GM18519 (cell line): ENCODE results near the gene RPE65.
"Not testable (repeated sequence)": the region's sequence is repeated elsewhere in the genome, so short reads cannot be mapped to it uniquely, and the experiment has no call there.

ENCODE experiments used
- ATAC-seq: cut with Tn5 transposase; IDR thresholded peaks from one replicate; pipeline ENCODE4 v1.9.1; 2021; ENCODE audit warnings: mild to moderate bottlenecking, moderate library complexity; ENCODE audit not compliant: unreplicated experiment, low FRiP score

Gene RPE65

DNA sequence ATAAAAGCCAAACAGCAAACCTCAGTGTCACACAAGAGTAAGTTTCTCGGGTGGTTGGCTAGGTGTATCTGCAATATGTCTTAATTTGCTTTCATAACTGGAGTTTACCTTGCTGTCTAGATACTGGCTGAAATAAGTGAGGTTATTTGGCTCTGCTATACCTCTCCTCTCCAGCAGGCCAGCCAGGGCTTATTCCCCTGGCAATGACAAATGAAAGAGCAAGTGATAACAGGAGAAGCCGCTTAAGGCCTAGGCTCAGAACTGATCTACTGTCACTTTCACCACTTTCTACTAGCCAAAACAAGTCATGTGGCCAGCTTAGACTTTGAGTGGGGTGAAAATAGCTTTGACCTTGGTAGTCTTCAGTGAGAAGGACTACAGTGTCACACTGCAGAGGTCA is 4.8 kb upstream of the RPE65 start:
- ATAC-seq = peak; percentile 70

DNA sequence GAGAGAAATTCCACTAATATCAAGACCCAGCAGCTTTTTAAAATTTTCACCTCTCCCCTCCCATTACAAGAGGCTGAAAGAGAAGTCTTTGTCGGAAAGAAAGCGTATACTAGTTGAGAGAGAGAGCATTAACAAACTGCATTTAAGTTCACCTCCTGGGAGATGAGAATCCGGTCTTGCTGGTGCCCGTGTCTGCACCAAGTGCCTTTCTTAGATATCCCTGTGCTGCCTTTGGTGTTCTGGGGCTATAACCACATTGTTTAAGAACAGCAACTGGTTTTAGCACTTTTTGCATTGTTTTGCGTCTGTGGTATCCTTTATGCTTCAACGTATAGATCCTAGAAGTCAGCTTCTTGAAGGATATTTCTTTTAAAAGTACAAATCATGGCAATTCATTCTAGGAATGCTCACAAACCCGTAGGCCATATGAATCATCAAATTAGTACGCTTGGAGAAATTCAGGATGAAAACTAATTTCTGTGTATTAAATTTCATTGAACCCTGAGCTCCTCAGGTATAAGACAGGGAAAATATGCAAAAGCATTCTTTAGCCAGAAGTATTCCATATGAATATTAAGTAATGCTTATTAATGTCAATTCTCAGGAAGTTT is 3.4 kb upstream of the RPE65 start:
- ATAC-seq = no peak

DNA sequence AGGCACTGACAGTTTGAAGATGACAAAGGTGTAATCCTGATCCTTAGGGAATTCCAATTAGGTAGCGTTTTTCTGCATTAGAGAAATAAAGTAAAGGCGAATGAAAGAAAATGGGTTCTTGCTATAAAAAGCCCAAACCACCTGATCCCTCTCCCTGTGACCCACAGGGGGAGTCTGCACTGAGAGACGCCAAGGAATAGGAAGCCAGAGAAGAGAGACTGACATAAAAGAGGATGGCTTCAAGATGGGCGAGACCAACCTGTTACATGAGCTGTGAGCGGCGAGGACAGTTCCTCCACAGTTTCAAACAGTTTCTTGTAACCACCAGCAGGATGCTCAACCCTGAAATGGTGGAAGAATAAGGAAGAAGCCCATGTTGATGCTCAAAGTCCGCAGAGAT is 1.4 kb downstream of the RPE65 start:
- no peak for ATAC-seq

GRCh38 chr1:68445709-68446108 is 4.0 kb downstream of the RPE65 start:
- ATAC-seq = no peak

DNA sequence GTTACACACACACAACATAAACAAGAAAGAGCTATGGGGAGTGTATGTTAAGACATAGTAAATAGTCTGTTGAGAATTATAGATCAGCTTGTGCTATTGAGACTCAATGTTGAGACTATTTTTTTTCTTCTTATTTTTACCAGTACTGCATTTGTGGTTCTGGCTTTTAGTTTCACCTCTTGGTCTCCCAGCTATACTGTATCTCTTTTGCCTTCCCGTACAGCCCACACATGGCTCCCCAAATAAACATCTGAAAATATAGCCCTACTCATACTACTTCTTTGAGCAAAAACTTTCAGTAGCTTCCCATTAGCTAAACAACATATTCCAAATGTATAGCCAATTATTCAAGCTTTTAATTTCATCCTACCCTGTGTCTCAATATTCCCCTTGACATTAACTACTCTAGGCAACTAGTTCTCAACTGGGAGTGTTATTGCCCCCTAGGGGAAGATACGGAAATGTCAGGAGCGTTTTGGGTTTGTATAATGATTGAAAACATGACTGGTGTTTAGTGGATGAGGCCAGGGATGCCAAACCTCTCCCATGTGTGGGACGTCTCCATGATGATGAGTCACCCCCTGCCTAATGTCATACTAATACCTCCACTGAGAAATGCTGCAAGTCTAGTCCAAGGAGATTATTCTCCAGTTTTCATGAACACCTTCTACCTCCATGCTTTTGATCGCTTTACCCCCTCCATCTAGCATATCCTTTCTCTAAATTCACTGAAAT is 6.8 kb downstream of the RPE65 start:
- ATAC-seq = peak; percentile 89

DNA sequence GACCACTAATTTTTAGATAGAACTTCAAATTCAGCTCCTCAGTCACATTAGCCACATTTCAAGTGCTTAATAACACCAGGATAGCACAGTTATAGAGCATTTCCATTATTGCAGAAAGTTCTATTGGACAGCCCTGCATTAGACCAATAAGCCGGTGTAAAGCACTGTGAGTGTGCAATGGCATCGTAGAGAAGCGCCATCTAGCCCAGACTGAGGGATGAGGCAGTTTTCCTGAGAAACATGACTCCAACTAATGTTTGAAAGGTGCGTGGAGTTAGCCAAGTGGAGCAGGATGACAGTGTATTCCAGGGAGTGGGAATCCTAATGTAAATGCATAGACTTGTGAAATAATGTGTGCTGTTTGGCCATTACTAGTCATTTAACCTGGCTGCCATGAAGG is 7.7 kb downstream of the RPE65 start:
- no peak for ATAC-seq

DNA sequence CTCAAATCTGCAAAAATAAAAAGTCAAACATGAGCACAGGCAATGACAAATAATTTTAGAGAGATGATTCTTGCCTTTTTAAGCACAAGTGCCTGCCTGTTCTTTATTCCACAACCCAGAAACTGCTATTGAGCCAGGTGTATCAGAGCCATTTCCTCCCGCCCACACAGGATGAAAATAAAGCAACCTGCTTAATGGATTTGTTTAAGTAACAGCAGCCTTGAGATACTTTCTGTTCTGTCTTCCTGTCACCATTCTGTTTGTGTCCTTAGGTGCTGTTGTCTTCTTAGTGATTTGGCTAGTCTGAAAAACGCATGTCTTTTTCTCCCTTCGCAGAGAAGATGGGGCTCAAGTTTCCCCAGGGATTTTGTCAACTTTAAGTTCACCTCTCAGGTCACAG is 11.4 kb downstream of the RPE65 start:
- peak; percentile 58 for ATAC-seq

DNA sequence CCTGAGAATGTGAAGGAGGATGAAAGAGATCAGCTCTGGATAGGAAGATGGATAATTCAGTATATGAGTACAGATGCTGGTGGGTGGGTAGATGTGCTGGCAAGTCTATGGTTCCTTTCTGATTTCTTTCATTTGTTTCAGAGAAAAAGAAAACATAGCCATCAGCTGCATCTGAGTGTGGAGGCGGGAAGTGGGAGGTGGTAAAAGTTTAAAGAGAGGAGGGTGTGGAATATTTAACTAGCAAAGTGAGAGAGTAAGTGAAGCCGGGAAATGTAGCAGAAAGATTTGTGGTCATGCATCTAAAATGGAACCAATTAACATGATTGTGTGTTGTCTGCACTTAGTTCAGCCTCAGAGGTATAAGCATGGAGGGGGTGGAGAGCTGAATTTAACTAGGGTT is 16.4 kb downstream of the RPE65 start:
- no peak for ATAC-seq

DNA sequence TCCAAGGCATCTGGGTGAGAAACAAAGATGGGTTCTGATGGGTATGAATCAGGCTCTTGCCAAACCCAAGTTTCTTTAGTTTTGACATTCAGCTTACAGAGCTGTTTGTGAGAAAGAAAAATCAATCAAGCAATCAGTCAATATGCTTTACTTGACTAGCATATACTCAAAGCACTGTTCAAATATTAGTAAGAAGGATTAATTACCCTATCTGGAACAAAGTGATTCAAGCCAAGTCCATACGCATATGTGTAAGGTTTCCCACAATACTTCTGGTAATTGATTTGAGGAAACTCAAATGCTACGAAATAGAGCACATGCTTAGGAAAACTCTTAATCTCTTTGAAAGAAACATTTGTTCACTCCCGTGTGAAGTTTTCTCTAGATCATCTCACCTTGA is 18.7 kb downstream of the RPE65 start:
- no peak for ATAC-seq

- ATAC-seq = no peak
Observed at GRCh38 chr1:68429233-68429808, 20.4 kb downstream of the RPE65 start.

DNA sequence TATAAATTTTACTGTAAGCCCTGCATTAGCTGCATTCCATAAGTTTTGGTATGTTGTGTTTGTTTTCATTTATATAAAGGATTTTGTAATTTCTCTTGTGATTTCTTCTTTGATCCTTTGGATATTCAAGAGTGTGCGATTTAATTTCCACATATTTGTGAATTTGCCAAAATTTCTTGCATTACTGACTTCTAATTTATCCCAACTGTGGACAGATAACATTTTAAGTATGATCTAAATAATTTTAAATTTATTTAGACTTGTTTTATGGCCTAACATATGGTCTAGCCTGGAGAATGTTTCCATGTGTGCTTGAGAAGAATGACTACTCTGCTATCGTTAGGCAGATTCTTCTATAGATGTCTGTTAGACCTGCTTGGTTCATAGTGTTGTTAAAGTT is 23.2 kb downstream of the RPE65 start:
- ATAC-seq = no peak

DNA sequence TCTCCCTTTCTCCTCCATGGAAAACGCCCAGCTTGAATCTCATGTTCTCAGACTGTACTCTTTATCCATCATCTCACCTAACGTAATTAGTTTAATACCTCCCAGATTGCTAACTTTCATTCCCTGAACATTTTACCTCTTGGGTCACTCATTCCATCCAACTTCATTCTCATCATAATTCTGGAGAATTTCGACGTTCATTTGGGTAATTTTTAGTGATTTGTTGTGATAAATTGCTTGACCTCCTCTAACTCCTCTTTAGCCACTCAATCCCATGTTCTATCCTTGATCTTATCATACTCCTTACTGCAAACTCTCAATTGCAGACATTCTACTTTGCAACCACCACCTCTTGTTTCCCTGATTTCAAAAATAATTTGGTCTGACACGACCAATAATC is 28.4 kb downstream of the RPE65 start:
- ATAC-seq = no peak

- no peak for ATAC-seq
Observed at GRCh38 chr1:68409426-68409825, 40.3 kb downstream of the RPE65 start.

GRCh38 chr1:68401506-68401905 is 48.2 kb downstream of the RPE65 start:
- no peak for ATAC-seq

- ATAC-seq = not testable (repeated sequence)
Observed at GRCh38 chr1:68395575-68395974, 54.2 kb downstream of the RPE65 start.

DNA sequence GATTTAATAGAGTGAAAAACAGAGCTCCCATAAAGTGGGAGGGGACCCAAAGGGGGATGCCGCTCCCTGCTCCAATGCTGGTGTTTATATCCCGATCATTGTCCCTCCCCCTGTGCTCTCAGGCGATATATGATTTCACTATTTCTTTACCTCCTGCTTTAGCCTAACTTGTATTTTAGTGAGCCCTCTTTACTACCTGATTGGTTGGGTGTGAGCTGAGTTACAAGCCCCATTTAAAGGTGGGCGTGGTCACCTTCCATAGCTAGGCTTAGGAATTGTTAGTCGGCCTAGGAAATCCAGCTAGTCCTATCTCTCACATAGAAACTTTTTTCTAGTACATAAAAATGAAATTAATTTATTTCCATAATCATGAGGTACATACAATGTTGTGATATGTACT is 57.3 kb downstream of the RPE65 start:
- not testable (repeated sequence) for ATAC-seq

GRCh38 chr1:68385798-68386524 is 63.8 kb downstream of the RPE65 start:
- ATAC-seq = not testable (repeated sequence)

- no peak for ATAC-seq
Observed at GRCh38 chr1:68384872-68385411, 64.8 kb downstream of the RPE65 start.

DNA sequence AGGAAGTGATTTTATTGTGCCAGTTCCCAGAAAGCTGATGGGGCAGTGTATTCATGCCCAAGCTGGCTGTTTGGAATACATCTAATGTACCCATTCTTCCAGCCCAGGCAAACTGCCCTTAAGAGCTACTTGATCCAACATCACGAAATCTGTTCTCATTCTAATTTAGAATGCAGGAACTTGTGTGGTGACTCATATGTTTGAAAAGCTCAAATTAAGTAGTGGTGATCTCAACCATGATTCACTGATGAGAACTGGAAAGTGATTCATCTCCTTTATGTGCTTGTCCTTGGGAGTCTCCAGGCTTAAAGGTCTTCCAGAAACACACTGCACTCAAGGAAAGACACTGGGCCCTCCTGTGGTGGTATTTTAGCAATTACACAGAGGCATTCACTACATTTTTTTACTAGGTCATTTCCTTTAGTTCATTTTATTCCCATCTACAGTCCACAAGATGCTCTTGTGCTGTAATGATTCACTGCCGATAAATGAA is 65.4 kb downstream of the RPE65 start:
- ATAC-seq = no peak

- ATAC-seq = no peak
Observed at GRCh38 chr1:68383092-68383491, 66.7 kb downstream of the RPE65 start.

- no peak for ATAC-seq
Observed at GRCh38 chr1:68379085-68379478, 70.7 kb downstream of the RPE65 start.
